ENCODE data around the gene LILRB3. TPM values are rescaled to one million over a fixed set of nuclear protein-coding genes. Genes with fewer than 3 reads are reported as not detected.
"Not testable (repeated sequence)": the region's sequence is repeated elsewhere in the genome, so short reads cannot be mapped to it uniquely, and the experiment has no call there.

LILRB3 gene
- total RNA-seq, 2 donors from 2014 or later: 0.33 to 2.1 TPM

DNA sequence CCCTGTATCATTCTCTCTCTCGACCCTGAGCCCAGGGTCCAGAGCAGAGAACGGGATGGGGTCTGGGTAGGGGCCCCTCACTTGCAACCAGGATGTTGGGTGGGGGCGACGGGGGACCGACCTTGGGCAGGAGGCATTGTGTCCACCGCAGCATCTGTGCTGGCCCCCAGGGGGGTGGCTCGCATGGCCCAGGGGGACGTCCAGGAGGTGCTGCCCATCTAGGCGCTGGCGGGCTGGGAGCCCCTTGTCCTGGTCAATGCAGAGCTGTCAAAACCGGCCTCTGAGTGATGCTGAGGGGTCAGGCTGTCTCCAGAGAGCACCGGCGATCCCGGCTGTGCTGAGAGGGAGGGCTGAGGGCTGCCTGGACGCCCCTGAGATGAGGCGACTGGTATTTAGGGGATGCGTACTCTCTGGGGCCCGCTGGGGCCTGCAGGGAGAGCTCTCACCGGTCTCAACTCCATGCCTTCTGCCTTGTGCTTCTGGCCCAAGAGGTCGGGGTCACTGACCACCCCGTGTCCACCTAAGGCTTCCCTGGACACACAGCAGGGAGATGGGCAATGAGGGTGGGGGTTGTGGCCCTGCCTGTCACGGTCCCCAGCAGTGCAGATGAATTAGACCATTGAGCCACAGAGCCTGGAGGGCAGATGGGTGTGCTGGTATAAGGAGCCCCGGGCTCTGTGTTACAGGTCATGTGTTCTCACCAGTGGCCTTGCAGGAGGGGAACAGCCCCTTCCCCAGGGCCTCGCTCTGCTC is 13.6 kb downstream of the LILRB3 start:
- TF ChIP-seq POLR2A (IDR thresholded peaks at IDR 0.05): no peak
- TF ChIP-seq, protein P1, sequence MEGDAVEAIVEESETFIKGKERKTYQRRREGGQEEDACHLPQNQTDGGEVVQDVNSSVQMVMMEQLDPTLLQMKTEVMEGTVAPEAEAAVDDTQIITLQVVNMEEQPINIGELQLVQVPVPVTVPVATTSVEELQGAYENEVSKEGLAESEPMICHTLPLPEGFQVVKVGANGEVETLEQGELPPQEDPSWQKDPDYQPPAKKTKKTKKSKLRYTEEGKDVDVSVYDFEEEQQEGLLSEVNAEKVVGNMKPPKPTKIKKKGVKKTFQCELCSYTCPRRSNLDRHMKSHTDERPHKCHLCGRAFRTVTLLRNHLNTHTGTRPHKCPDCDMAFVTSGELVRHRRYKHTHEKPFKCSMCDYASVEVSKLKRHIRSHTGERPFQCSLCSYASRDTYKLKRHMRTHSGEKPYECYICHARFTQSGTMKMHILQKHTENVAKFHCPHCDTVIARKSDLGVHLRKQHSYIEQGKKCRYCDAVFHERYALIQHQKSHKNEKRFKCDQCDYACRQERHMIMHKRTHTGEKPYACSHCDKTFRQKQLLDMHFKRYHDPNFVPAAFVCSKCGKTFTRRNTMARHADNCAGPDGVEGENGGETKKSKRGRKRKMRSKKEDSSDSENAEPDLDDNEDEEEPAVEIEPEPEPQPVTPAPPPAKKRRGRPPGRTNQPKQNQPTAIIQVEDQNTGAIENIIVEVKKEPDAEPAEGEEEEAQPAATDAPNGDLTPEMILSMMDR (IDR thresholded peaks at IDR 0.05): no peak
- H3K27ac ChIP-seq: peak overlapping the region; percentile 94 to 97 (median 96)
- H3K9me3 ChIP-seq: no peaks in the 10 kb centered on the region
- no peak overlapping the region for H3K4me3 ChIP-seq
- peak; percentile 13 for ATAC-seq
- peak in 2 of 4 donors; percentile 27 to 37 for DNase-seq
- 57 to 58% methylated on average over 5 to 24 of the region's 24 CpGs for WGBS, 2 donors
- intact Hi-C loops (cut with DNase I): no loop called here
- peaks cover 73% of the 10 kb centered on the region for H3K4me1 ChIP-seq
- no peaks in the 10 kb centered on the region for H3K27me3 ChIP-seq
- H3K36me3 ChIP-seq (replicated peaks in 1 of 2; ENCODE audit: insufficient read depth in 1 of 2, low read depth in 2 of 2): peaks cover 5 to 23% of the 10 kb centered on the region in 2 donors

DNA sequence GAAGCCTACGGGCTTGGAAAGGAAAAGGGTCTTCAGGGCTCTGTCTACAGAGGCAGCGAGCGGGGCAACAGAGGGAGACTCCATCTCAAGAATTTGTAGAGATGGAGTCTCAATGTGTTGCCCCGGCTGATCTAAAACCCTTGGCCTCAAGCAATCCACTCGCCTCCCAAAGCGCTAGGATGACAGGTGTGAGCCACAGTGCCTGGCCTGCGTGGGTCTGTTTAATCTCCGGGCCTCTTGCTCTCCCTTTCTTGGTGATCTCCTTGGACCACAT is 14.1 kb downstream of the LILRB3 start:
- peaks cover 78% of the 10 kb centered on the region for H3K4me1 ChIP-seq
- peaks cover 5 to 23% of the 10 kb centered on the region in 2 donors for H3K36me3 ChIP-seq (replicated peaks in 1 of 2; ENCODE audit: insufficient read depth in 1 of 2, low read depth in 2 of 2)
- no peak for ATAC-seq
- H3K27ac ChIP-seq: peak overlapping the region; percentile 94 to 97 (median 96)
- peak in 1 of 4 donors; percentile 36 for DNase-seq
- no peaks in the 10 kb centered on the region for H3K27me3 ChIP-seq
- TF ChIP-seq POLR2A (IDR thresholded peaks at IDR 0.05): no peak
- TF ChIP-seq, protein P1 (IDR thresholded peaks at IDR 0.05): no peak
- H3K4me3 ChIP-seq: no peak overlapping the region
- H3K9me3 ChIP-seq: no peaks in the 10 kb centered on the region
- 71 to 77% methylated on average over 8 of the region's 8 CpGs for WGBS, 2 donors
- intact Hi-C loops (cut with DNase I): no loop called here

DNA sequence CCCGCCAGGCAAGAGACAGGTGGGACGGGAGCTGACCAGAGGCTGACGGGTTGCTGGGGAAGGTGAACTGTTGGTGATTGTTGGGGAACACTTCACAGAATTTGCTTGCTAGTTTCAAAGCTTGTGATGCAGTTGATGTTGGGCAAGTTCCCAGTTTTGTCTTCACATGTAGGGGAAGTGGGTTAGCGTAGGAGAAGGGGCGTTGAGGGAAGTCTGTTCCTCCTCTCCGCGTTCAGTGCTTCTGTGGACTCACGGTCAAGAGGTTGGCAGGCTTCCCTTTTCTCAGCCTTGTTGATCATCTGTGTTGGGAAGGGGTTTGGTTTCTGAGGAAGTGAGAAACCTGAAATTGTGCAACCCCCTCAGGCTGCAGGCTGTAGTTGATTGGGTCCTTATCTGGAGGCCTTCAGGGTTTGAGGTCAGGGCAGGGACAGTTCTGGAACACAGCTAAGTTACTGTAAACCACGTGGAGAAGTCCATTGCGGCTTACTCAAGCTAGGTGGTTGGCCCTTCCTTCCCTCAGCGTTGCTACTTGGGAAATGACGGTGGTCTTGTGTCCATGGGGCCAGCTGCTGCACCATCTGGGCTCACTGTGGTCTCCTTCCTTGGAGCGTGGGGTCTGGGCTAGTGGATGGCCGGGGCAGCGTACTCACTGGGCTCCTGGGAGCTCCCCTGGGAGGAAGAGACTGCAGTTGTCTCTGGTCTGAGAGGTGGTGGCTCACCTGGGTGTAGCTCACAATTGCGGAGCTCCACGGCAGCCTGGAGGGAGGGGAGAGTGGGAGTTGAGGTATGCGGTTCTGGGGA is 14.6 kb downstream of the LILRB3 start:
- Histone ChIP-seq H3K27ac (peak overlapping the region; percentile 94 to 97 (median 96)), H3K9me3 (no peaks in the 10 kb centered on the region), H3K27me3 (no peaks in the 10 kb centered on the region), H3K36me3 (replicated peaks in 1 of 2; ENCODE audit: insufficient read depth in 1 of 2, low read depth in 2 of 2) (peaks cover 5 to 23% of the 10 kb centered on the region in 2 donors), H3K4me1 (peaks cover 83% of the 10 kb centered on the region), H3K4me3 (no peak overlapping the region)
- TF ChIP-seq, protein P1 (IDR thresholded peaks at IDR 0.05): no peak
- TF ChIP-seq POLR2A (IDR thresholded peaks at IDR 0.05): peak; percentile 6 to 61 (median 47)
- ATAC-seq (peak; percentile 46), DNase-seq (peak; percentile 69 to 94 (median 79))
- intact Hi-C loops (cut with DNase I): no loop called here
- 60 to 72% methylated on average over 12 to 17 of the region's 18 CpGs for WGBS, 2 donors

DNA sequence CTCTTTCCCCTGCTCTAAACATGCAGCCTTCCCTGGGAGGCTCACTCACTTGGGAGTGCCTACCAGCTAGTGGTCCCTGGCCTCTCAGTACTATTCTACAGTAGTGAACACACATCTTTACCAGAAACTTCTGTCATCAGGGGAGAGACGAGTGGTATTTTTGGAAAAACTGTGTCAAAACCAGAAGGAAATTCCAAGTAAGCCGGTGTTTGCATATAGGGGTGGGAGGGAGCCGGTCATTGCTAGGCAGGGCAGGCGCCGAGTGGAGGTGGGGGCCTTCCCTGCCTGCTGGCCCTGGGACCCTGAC is 15.2 kb downstream of the LILRB3 start:
- H3K4me3 ChIP-seq: no peak overlapping the region
- TF ChIP-seq POLR2A (IDR thresholded peaks at IDR 0.05): no peak
- TF ChIP-seq, protein P1 (IDR thresholded peaks at IDR 0.05): no peak
- peaks cover 89% of the 10 kb centered on the region for H3K4me1 ChIP-seq
- DNase-seq (no peak), ATAC-seq (no peak)
- no peaks in the 10 kb centered on the region for H3K9me3 ChIP-seq
- intact Hi-C loops (cut with DNase I): no loop called here
- peaks cover 5 to 24% of the 10 kb centered on the region in 2 donors for H3K36me3 ChIP-seq (replicated peaks in 1 of 2; ENCODE audit: insufficient read depth in 1 of 2, low read depth in 2 of 2)
- no peaks in the 10 kb centered on the region for H3K27me3 ChIP-seq
- peak overlapping the region; percentile 94 to 97 (median 96) for H3K27ac ChIP-seq
- WGBS, 2 donors: 70 to 73% methylated on average over 5 of the region's 5 CpGs

DNA sequence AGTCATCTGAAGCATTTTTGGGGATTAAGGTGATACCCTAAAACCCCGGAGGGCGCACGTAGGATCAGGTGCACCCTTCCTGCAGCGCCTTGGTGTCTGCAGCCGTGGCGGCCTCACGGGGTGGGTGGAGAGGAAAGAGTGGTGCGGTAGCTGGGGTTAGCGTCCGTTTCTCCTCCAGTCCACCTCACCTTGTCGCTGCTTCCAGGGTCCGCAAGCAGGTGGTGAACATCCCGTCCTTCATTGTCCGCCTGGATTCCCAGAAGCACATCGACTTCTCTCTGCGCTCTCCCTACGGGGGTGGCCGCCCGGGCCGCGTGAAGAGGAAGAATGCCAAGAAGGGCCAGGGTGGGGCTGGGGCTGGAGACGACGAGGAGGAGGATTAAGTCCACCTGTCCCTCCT is 15.6 kb downstream of the LILRB3 start:
- H3K4me3 ChIP-seq; ATAC-seq; H3K27me3 ChIP-seq; intact Hi-C loops (cut with DNase I); DNase-seq; H3K9me3 ChIP-seq: not testable (repeated sequence)
- H3K27ac ChIP-seq: peak overlapping the region; percentile 94 to 97 (median 96)
- WGBS, 2 donors: 75 to 84% methylated on average over 23 of the region's 23 CpGs
- H3K4me1 ChIP-seq: peaks cover 93% of the 10 kb centered on the region
- peaks cover 5 to 28% of the 10 kb centered on the region in 2 donors for H3K36me3 ChIP-seq (replicated peaks in 1 of 2; ENCODE audit: insufficient read depth in 1 of 2, low read depth in 2 of 2)

Data from body of pancreas (tissue), 4 donors.